Keratinocyte (primary cell): ENCODE data around the gene GAP43. TPM values are rescaled to one million over a fixed set of nuclear protein-coding genes. Genes with fewer than 3 reads are reported as not detected.

Experiments
- DNase-seq: peaks from one replicate; pipeline ENCODE4 v3.0.0-alpha.2; 2011; ENCODE audit warnings: low read depth, missing footprints, low spot score
- FAIRE-seq: peaks from 2 replicates; lab custom pipeline; 2011; peaks lifted over from hg19 to GRCh38; lab: Jason Lieb, UNC
- H2AFZ ChIP-seq: 2 replicates; pipeline ENCODE4 v1.6.0; 2012; ENCODE audit warnings: low read length, control low read depth, inconsistent platforms; ENCODE audit not compliant: control insufficient read depth
- H3K27ac ChIP-seq: 2 replicates; pipeline ENCODE4 v1.5.1; 2011; ENCODE audit warnings: low read length; ENCODE audit not compliant: control insufficient read depth, insufficient read depth
- H3K27me3 ChIP-seq: 3 replicates; pipeline ENCODE4 v1.6.0; 2011; ENCODE audit warnings: low read length; ENCODE audit not compliant: control insufficient read depth, insufficient read depth; ENCODE audit errors: extremely low read depth
- H3K36me3 ChIP-seq, 2 experiments: 2 replicates in 1 of 2; 3 replicates in 1 of 2; pipeline ENCODE4 v1.5.1; 2011; ENCODE audit warnings: low read length in 2 of 2, mild to moderate bottlenecking in 1 of 2; ENCODE audit not compliant: control insufficient read depth in 2 of 2, insufficient read depth in 2 of 2; ENCODE audit errors: extremely low read depth in 1 of 2
- H3K4me1 ChIP-seq: 3 replicates; pipeline ENCODE4 v1.5.1; 2011; ENCODE audit warnings: low read length; ENCODE audit not compliant: control insufficient read depth, insufficient read depth; ENCODE audit errors: extremely low read depth
- H3K4me2 ChIP-seq: 3 replicates; pipeline ENCODE4 v1.6.0; 2011; ENCODE audit warnings: low read depth, low read length; ENCODE audit not compliant: control insufficient read depth, insufficient read depth; ENCODE audit errors: extremely low read depth
- H3K4me3 ChIP-seq, 3 experiments: fragments of 200-600 bp in 1 of 3; sonication (generic) in 1 of 3; 2 replicates in 2 of 3; 3 replicates in 1 of 3; pipeline ENCODE4 v1.5.1; 2011 to 2016; ENCODE audit warnings: low read length in 3 of 3, mild to moderate bottlenecking in 3 of 3, control low read depth in 2 of 3, inconsistent platforms in 1 of 3, low read depth in 1 of 3, mixed read lengths in 1 of 3, mixed run types in 1 of 3, moderate library complexity in 1 of 3; ENCODE audit not compliant: control insufficient read depth in 2 of 3, insufficient read depth in 2 of 3; ENCODE audit errors: extremely low read depth in 1 of 3
- H3K79me2 ChIP-seq: 2 replicates; pipeline ENCODE4 v1.6.0; 2012; ENCODE audit warnings: low read length; ENCODE audit not compliant: control insufficient read depth, insufficient read depth
- H3K9ac ChIP-seq: 3 replicates; pipeline ENCODE4 v1.6.0; 2011; ENCODE audit warnings: low read length; ENCODE audit not compliant: control insufficient read depth, insufficient read depth; ENCODE audit errors: extremely low read depth
- H3K9me1 ChIP-seq: 3 replicates; pipeline ENCODE4 v1.6.0; 2011; ENCODE audit warnings: low read length; ENCODE audit not compliant: control insufficient read depth, insufficient read depth; ENCODE audit errors: extremely low read depth
- H3K9me3 ChIP-seq: 2 replicates; pipeline ENCODE4 v1.5.1; 2012; ENCODE audit warnings: low read depth, low read length; ENCODE audit not compliant: control insufficient read depth
- H4K20me1 ChIP-seq: 3 replicates; pipeline ENCODE4 v1.6.0; 2011; ENCODE audit warnings: low read length; ENCODE audit not compliant: control insufficient read depth, insufficient read depth; ENCODE audit errors: extremely low read depth
- EZH2 ChIP-seq: IDR thresholded peaks from one replicate; pipeline ENCODE4 v1.6.1; 2012; ENCODE audit warnings: inconsistent platforms, mild to moderate bottlenecking, low read length, moderate library complexity
- dilution Hi-C: fragments of 300-500 bp; cut with MboI; formaldehyde crosslinking; loops from one replicate; pipeline ENCODE4 v1.7.0; 2020; ENCODE audit warnings: low sequenced_read_pairs; ENCODE audit not compliant: extremely low pct_ligation_motif_present
- polyA plus RNA-seq, 5 experiments: library from polyadenylated mRNA; depleted of rRNA in 3 of 5; stranded (reverse) in 3 of 5; stranded (forward) in 1 of 5; unstranded in 1 of 5; fragments of >200 nt; gene quantifications; 1 replicate in 1 of 5; 2 replicates in 3 of 5; 3 replicates in 1 of 5; pipeline versions ENCODE4 v1.2.1 to v1.2.3, GENCODE V29; 2011 to 2012; ENCODE audit warnings: missing spikeins in 2 of 5, low read depth in 1 of 5, low replicate concordance in 1 of 5
- TF ChIP-seq, protein P1 (sequence below), 3 experiments: IDR thresholded peaks in 1 of 3; conservative IDR thresholded peaks in 1 of 3; optimal IDR thresholded peaks in 1 of 3; 2 replicates in 2 of 3; 3 replicates in 1 of 3; pipeline versions ENCODE3 to v1.5.1; 2011; ENCODE audit warnings: low read length in 3 of 3, mild to moderate bottlenecking in 3 of 3, moderate library complexity in 2 of 3, control low read depth in 1 of 3, inconsistent platforms in 1 of 3; ENCODE audit not compliant: insufficient read depth in 2 of 3; ENCODE audit errors: extremely low read depth in 1 of 3

GAP43 gene
- polyA plus RNA-seq, 1 donor (not counting 4 experiments of a cell fraction or from before 2014, with no cell fraction given), result not detected

DNA sequence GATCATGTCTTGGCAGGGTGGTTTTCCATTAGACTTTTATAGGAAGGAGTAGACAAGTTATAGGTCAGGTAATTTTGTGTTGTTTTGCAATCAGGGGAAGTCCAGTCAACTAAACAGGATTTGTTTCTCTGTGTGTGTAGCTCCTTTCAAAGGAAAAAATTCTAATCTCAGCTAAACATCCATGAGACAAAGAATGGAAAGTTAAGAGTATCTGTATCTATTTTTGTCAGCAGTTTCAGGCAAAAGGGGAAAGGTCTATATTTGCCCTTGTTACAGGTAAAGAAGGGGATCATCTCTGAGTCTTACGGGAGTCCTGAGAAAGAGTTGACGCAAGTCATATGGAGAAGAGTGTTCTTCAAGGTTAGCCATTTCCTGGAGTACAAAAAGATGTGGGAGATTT, 79.3 kb downstream of the GAP43 start:
- FAIRE-seq (no peak), DNase-seq (no peak)
- Histone ChIP-seq H4K20me1 (no peaks in the 10 kb centered on the region), H3K27me3 (no peaks in the 10 kb centered on the region), H3K36me3 (no peaks in the 10 kb centered on the region), H3K9me1 (no peaks in the 10 kb centered on the region), H3K4me3 (no peak overlapping the region), H3K9ac (no peak overlapping the region), H2AFZ (no peak overlapping the region), H3K4me2 (no peak overlapping the region), H3K4me1 (peaks cover 6% of the 10 kb centered on the region), H3K9me3 (no peaks in the 10 kb centered on the region), H3K27ac (no peak overlapping the region), H3K79me2 (no peaks in the 10 kb centered on the region)
- dilution Hi-C loops, result no loop called here
- TF ChIP-seq, protein P1, sequence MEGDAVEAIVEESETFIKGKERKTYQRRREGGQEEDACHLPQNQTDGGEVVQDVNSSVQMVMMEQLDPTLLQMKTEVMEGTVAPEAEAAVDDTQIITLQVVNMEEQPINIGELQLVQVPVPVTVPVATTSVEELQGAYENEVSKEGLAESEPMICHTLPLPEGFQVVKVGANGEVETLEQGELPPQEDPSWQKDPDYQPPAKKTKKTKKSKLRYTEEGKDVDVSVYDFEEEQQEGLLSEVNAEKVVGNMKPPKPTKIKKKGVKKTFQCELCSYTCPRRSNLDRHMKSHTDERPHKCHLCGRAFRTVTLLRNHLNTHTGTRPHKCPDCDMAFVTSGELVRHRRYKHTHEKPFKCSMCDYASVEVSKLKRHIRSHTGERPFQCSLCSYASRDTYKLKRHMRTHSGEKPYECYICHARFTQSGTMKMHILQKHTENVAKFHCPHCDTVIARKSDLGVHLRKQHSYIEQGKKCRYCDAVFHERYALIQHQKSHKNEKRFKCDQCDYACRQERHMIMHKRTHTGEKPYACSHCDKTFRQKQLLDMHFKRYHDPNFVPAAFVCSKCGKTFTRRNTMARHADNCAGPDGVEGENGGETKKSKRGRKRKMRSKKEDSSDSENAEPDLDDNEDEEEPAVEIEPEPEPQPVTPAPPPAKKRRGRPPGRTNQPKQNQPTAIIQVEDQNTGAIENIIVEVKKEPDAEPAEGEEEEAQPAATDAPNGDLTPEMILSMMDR (optimal IDR thresholded peaks at IDR 0.05 in 1 of 3, IDR thresholded peaks at IDR 0.05 in 1 of 3, conservative IDR thresholded peaks at IDR 0.05 in 1 of 3; ENCODE audit: extremely low read depth in 1 of 3, insufficient read depth in 2 of 3, low read length in 3 of 3), result no peak
- no peak for TF ChIP-seq EZH2

DNA sequence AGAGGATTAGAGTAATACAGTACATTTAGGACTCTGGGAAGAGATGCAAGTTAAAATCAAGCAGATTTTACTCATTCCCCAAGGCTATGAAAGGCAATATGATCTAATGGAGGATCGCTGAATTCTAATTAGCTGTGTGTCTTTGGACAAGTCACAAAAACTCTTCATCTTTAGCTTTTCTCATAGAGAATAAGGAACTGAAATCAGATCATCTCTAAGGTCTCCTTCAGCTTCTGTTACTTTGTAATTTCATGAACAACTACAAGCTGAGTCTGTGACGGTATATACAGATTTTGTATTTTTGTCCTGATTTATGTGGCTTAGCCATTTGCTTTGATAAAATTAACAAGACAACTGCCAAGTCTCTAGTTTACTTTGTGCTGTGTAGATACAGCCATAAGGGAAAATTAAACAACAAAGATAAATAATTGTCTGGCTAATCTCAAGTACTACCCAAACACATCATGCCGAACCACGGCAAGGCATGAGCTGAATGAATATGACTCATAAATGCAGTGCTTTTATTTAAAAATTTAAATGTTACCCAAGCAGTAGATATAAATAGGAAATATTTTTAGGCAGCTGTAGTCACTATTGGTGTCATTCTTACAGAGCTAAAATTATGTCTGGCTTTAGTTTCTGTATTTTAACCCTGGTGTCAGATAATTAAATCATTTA, 81.5 kb downstream of the GAP43 start:
- no peak for TF ChIP-seq EZH2
- TF ChIP-seq, protein P1 (optimal IDR thresholded peaks at IDR 0.05 in 1 of 3, IDR thresholded peaks at IDR 0.05 in 1 of 3, conservative IDR thresholded peaks at IDR 0.05 in 1 of 3; ENCODE audit: extremely low read depth in 1 of 3, insufficient read depth in 2 of 3, low read length in 3 of 3), result no peak

More for the DNA sequence above, 81.5 kb downstream of the GAP43 start:
- H3K27ac ChIP-seq, result no peak overlapping the region
- no peaks in the 10 kb centered on the region for H3K27me3 ChIP-seq
- no peak overlapping the region for H2AFZ ChIP-seq
- FAIRE-seq (no peak), DNase-seq (no peak)
- H3K9me3 ChIP-seq, result no peaks in the 10 kb centered on the region
- H3K4me1 ChIP-seq, result no peaks in the 10 kb centered on the region
- H3K4me2 ChIP-seq, result no peak overlapping the region
- H3K9ac ChIP-seq, result no peak overlapping the region
- no peaks in the 10 kb centered on the region for H3K79me2 ChIP-seq
- no peaks in the 10 kb centered on the region for H4K20me1 ChIP-seq
- H3K36me3 ChIP-seq, result no peaks in the 10 kb centered on the region
- no peaks in the 10 kb centered on the region for H3K9me1 ChIP-seq
- dilution Hi-C loops, result no loop called here
- no peak overlapping the region for H3K4me3 ChIP-seq
